CD4-positive, alpha-beta T cell treated with Interleukin-4 for 1 hour (primary cell): Measurements from ENCODE around the gene ZBTB47.
A peak's percentile ranks its signal among the peaks of the same experiment; 100 is the strongest.

ENCODE experiments used
- DNase-seq, 2 donors: peaks; one replicate each; pipeline ENCODE4 v3.0.0-alpha.2; 2020 to 2022

ZBTB47 gene

GRCh38 chr3:42653560-42654330, at the start of gene ZBTB47:
TSS of gene ZBTB47 (plus strand) at chr3:42653697. CDS start at chr3:42658356, 4,659 bp downstream.
- DNase-seq = no peak

- DNase-seq = no peak
Observed at GRCh38 chr3:42605546-42606173, 47.8 kb upstream of the ZBTB47 start.

- DNase-seq = no peak
Observed at GRCh38 chr3:42608581-42608980, 44.9 kb upstream of the ZBTB47 start.

- DNase-seq = peak in 1 of 2 donors; percentile 39
Observed at GRCh38 chr3:42610976-42611375, 42.5 kb upstream of the ZBTB47 start.

GRCh38 chr3:42612217-42612616, 41.3 kb upstream of the ZBTB47 start:
- DNase-seq = peak in 1 of 2 donors; percentile 30

GRCh38 chr3:42612928-42613327, 40.6 kb upstream of the ZBTB47 start:
- DNase-seq = no peak

- peak in 1 of 2 donors; percentile 39 for DNase-seq
Observed at GRCh38 chr3:42613462-42613861, 40.0 kb upstream of the ZBTB47 start.

GRCh38 chr3:42631620-42632019, 21.9 kb upstream of the ZBTB47 start:
- DNase-seq = no peak

GRCh38 chr3:42632146-42632545, 21.4 kb upstream of the ZBTB47 start:
- DNase-seq = no peak

- no peak for DNase-seq
Observed at GRCh38 chr3:42633544-42633943, 20.0 kb upstream of the ZBTB47 start.

- DNase-seq = peak in 1 of 2 donors; percentile 44
Observed at GRCh38 chr3:42635111-42635510, 18.4 kb upstream of the ZBTB47 start.

- DNase-seq = no peak
Observed at GRCh38 chr3:42637001-42637400, 16.5 kb upstream of the ZBTB47 start.

- DNase-seq = peak in 1 of 2 donors; percentile 75
Observed at GRCh38 chr3:42638339-42638842, 15.1 kb upstream of the ZBTB47 start.

GRCh38 chr3:42639192-42639591, 14.3 kb upstream of the ZBTB47 start:
- DNase-seq = peak in 1 of 2 donors; percentile 15

- no peak for DNase-seq
Observed at GRCh38 chr3:42640129-42640528, 13.4 kb upstream of the ZBTB47 start.

GRCh38 chr3:42640771-42641370, 12.6 kb upstream of the ZBTB47 start:
- DNase-seq = no peak

- DNase-seq = no peak
Observed at GRCh38 chr3:42647821-42648459, 5.6 kb upstream of the ZBTB47 start.

- DNase-seq = no peak
Observed at GRCh38 chr3:42649006-42649405, 4.5 kb upstream of the ZBTB47 start.

- DNase-seq = no peak
Observed at GRCh38 chr3:42649783-42650182, 3.7 kb upstream of the ZBTB47 start.

- DNase-seq = no peak
Observed at GRCh38 chr3:42651248-42652091, 2.0 kb upstream of the ZBTB47 start.

GRCh38 chr3:42652251-42652610, 1.3 kb upstream of the ZBTB47 start:
- DNase-seq = no peak

- peak in 1 of 2 donors; percentile 54 for DNase-seq
Observed at GRCh38 chr3:42652611-42653302, 740 bp upstream of the ZBTB47 start.
